ENCODE results near the gene UBAC2. TPM values are rescaled to one million over a fixed set of nuclear protein-coding genes. Genes with fewer than 3 reads are reported as not detected.

The UBAC2 gene
- total and polyA plus RNA-seq, 2 experiments from 2014 or later, result 78.2 to 83.1 TPM

- no peaks in the 10 kb centered on the region for H3K9me2 ChIP-seq (replicated peaks; ENCODE audit: insufficient read depth)
- H3K79me2 ChIP-seq, result no peaks in the 10 kb centered on the region
- no peak overlapping the region for H2AFZ ChIP-seq
- no peak for TF ChIP-seq EZH2 (IDR thresholded peaks at IDR 0.05; ENCODE audit: borderline replicate concordance)
- no peak for TF ChIP-seq EZH2phosphoT487 (IDR thresholded peaks at IDR 0.05; ENCODE audit: low read depth, severe bottlenecking, unreplicated experiment)
- no peak for TF ChIP-seq CTCF (IDR thresholded peaks at IDR 0.05; ENCODE audit: poor library complexity)
- DNase-seq (ENCODE audit: low spot score), result no peak
- 73% methylated on average over 2 of the region's 2 CpGs for WGBS (ENCODE audit: low lambda C conversion rate, missing lambda C conversion rate)
- H4K20me1 ChIP-seq (ENCODE audit: insufficient read depth, poor library complexity, severe bottlenecking), result no peaks in the 10 kb centered on the region
- H3K9me3 ChIP-seq (ENCODE audit: low read depth), result no peaks in the 10 kb centered on the region
- H3K27me3 ChIP-seq, result no peaks in the 10 kb centered on the region
- H3K4me3 ChIP-seq, result no peak overlapping the region
- H3K4me1 ChIP-seq (ENCODE audit: insufficient read depth), result peaks cover 6% of the 10 kb centered on the region
- no peaks in the 10 kb centered on the region for H3K36me3 ChIP-seq (replicated peaks; ENCODE audit: insufficient read depth, low read depth)
- H3K4me2 ChIP-seq, result no peak overlapping the region
- no peak overlapping the region for H3K27ac ChIP-seq
Observed at GRCh38 chr13:99327126-99327525, 126.5 kb downstream of the UBAC2 start.

GRCh38 chr13:99327761-99328160 is 127.1 kb downstream of the UBAC2 start:
- H3K9me3 ChIP-seq (ENCODE audit: low read depth), result no peaks in the 10 kb centered on the region
- no peaks in the 10 kb centered on the region for H3K79me2 ChIP-seq
- no peaks in the 10 kb centered on the region for H3K27me3 ChIP-seq
- no peak overlapping the region for H2AFZ ChIP-seq
- no peaks in the 10 kb centered on the region for H3K36me3 ChIP-seq (replicated peaks; ENCODE audit: insufficient read depth, low read depth)
- 97% methylated on average over 2 of the region's 2 CpGs for WGBS (ENCODE audit: low lambda C conversion rate, missing lambda C conversion rate)
- TF ChIP-seq EZH2 (IDR thresholded peaks at IDR 0.05; ENCODE audit: borderline replicate concordance) (no peak), EZH2phosphoT487 (IDR thresholded peaks at IDR 0.05; ENCODE audit: low read depth, severe bottlenecking, unreplicated experiment) (no peak), CTCF (IDR thresholded peaks at IDR 0.05; ENCODE audit: poor library complexity) (no peak)
- H3K9me2 ChIP-seq (replicated peaks; ENCODE audit: insufficient read depth), result no peaks in the 10 kb centered on the region
- H4K20me1 ChIP-seq (ENCODE audit: insufficient read depth, poor library complexity, severe bottlenecking), result no peaks in the 10 kb centered on the region
- DNase-seq (ENCODE audit: low spot score), result no peak
- no peak overlapping the region for H3K4me3 ChIP-seq
- H3K27ac ChIP-seq, result no peak overlapping the region
- H3K4me1 ChIP-seq (ENCODE audit: insufficient read depth), result peaks cover 2% of the 10 kb centered on the region
- no peak overlapping the region for H3K4me2 ChIP-seq

- TF ChIP-seq EZH2phosphoT487 (IDR thresholded peaks at IDR 0.05; ENCODE audit: low read depth, severe bottlenecking, unreplicated experiment) (no peak), EZH2 (IDR thresholded peaks at IDR 0.05; ENCODE audit: borderline replicate concordance) (no peak), CTCF (IDR thresholded peaks at IDR 0.05; ENCODE audit: poor library complexity) (no peak)
- DNase-seq (ENCODE audit: low spot score), result no peak
- WGBS (ENCODE audit: low lambda C conversion rate, missing lambda C conversion rate), result 54% methylated on average over 1 of the region's 1 CpG
Observed at GRCh38 chr13:99329477-99329876, 128.8 kb downstream of the UBAC2 start.

GRCh38 chr13:99330942-99331341 is 130.3 kb downstream of the UBAC2 start:
- no peaks in the 10 kb centered on the region for H3K27me3 ChIP-seq
- no peaks in the 10 kb centered on the region for H4K20me1 ChIP-seq (ENCODE audit: insufficient read depth, poor library complexity, severe bottlenecking)
- H3K79me2 ChIP-seq, result no peaks in the 10 kb centered on the region
- no peaks in the 10 kb centered on the region for H3K4me1 ChIP-seq (ENCODE audit: insufficient read depth)
- no peak overlapping the region for H3K4me2 ChIP-seq
- H3K27ac ChIP-seq, result no peak overlapping the region
- TF ChIP-seq CTCF (IDR thresholded peaks at IDR 0.05; ENCODE audit: poor library complexity), result no peak
- no peak for TF ChIP-seq EZH2phosphoT487 (IDR thresholded peaks at IDR 0.05; ENCODE audit: low read depth, severe bottlenecking, unreplicated experiment)
- no peak for TF ChIP-seq EZH2 (IDR thresholded peaks at IDR 0.05; ENCODE audit: borderline replicate concordance)
- no peak overlapping the region for H3K4me3 ChIP-seq
- H3K9me3 ChIP-seq (ENCODE audit: low read depth), result no peaks in the 10 kb centered on the region
- H3K9me2 ChIP-seq (replicated peaks; ENCODE audit: insufficient read depth), result no peaks in the 10 kb centered on the region
- no peak for DNase-seq (ENCODE audit: low spot score)
- H3K36me3 ChIP-seq (replicated peaks; ENCODE audit: insufficient read depth, low read depth), result no peaks in the 10 kb centered on the region
- 46% methylated on average over 6 of the region's 6 CpGs for WGBS (ENCODE audit: low lambda C conversion rate, missing lambda C conversion rate)
- no peak overlapping the region for H2AFZ ChIP-seq

More at GRCh38 chr13:99329477-99329876, 128.8 kb downstream of the UBAC2 start:
- Histone ChIP-seq H3K9me2 (replicated peaks; ENCODE audit: insufficient read depth) (no peaks in the 10 kb centered on the region), H3K27ac (no peak overlapping the region), H2AFZ (no peak overlapping the region), H4K20me1 (ENCODE audit: insufficient read depth, poor library complexity, severe bottlenecking) (no peaks in the 10 kb centered on the region), H3K4me1 (ENCODE audit: insufficient read depth) (no peaks in the 10 kb centered on the region), H3K27me3 (no peaks in the 10 kb centered on the region), H3K4me2 (no peak overlapping the region), H3K36me3 (replicated peaks; ENCODE audit: insufficient read depth, low read depth) (no peaks in the 10 kb centered on the region), H3K4me3 (no peak overlapping the region), H3K9me3 (ENCODE audit: low read depth) (no peaks in the 10 kb centered on the region), H3K79me2 (no peaks in the 10 kb centered on the region)

All from hepatocyte (in vitro differentiated cells).